Chondrocyte (in vitro differentiated cells): Measurements from ENCODE around the gene CDYL. TPM values are rescaled to one million over a fixed set of nuclear protein-coding genes. Genes with fewer than 3 reads are reported as not detected.
A peak's percentile ranks its signal among the peaks of the same experiment; 100 is the strongest.

Experiments used
- DNase-seq: peaks from one replicate; pipeline ENCODE4 v3.0.0; 2021; ENCODE audit warnings: mixed read lengths, low spot score
- H3K27ac Mint-ChIP-seq: one replicate; pipeline ENCODE4 v1.8.0; 2021; ENCODE audit warnings: mild to moderate bottlenecking, moderate library complexity, mixed read lengths; ENCODE audit not compliant: unreplicated experiment
- H3K27me3 Mint-ChIP-seq: 2 replicates; pipeline ENCODE4 v1.8.0; 2021; ENCODE audit warnings: low read depth, mixed read lengths
- H3K36me3 Mint-ChIP-seq: 2 replicates; pipeline ENCODE4 v1.8.0; 2021; ENCODE audit warnings: low read depth, mixed read lengths
- H3K4me1 Mint-ChIP-seq: 2 replicates; pipeline ENCODE4 v1.8.0; 2021; ENCODE audit warnings: low read depth, mild to moderate bottlenecking, mixed read lengths
- H3K4me3 Mint-ChIP-seq: one replicate; pipeline ENCODE4 v1.8.0; 2021; ENCODE audit warnings: mild to moderate bottlenecking, moderate library complexity, mixed read lengths; ENCODE audit not compliant: unreplicated experiment
- H3K9me3 Mint-ChIP-seq: 2 replicates; pipeline ENCODE4 v1.8.0; 2021; ENCODE audit warnings: low read depth, mixed read lengths
- total RNA-seq: library from RNA; stranded (reverse); gene quantifications from 3 replicates; pipeline ENCODE4 v1.2.1, GENCODE V29; 2021
- TF ChIP-seq, protein P1 (sequence below): fragments of 200-600 bp; sonication (generic); IDR thresholded peaks from 2 replicates; pipeline ENCODE4 v1.5.0; 2021; ENCODE audit warnings: antibody characterized with exemption, mild to moderate bottlenecking, moderate library complexity

Gene CDYL
- total RNA-seq, 1 donor from 2014 or later = 63.7 TPM

- Mint-ChIP-seq H3K4me3 (no peak overlapping the region), H3K36me3 (no peaks in the 10 kb centered on the region), H3K4me1 (peaks cover 71% of the 10 kb centered on the region), H3K27me3 (no peaks in the 10 kb centered on the region), H3K27ac (peak overlapping the region; percentile 34), H3K9me3 (no peaks in the 10 kb centered on the region)
- TF ChIP-seq, protein P1, sequence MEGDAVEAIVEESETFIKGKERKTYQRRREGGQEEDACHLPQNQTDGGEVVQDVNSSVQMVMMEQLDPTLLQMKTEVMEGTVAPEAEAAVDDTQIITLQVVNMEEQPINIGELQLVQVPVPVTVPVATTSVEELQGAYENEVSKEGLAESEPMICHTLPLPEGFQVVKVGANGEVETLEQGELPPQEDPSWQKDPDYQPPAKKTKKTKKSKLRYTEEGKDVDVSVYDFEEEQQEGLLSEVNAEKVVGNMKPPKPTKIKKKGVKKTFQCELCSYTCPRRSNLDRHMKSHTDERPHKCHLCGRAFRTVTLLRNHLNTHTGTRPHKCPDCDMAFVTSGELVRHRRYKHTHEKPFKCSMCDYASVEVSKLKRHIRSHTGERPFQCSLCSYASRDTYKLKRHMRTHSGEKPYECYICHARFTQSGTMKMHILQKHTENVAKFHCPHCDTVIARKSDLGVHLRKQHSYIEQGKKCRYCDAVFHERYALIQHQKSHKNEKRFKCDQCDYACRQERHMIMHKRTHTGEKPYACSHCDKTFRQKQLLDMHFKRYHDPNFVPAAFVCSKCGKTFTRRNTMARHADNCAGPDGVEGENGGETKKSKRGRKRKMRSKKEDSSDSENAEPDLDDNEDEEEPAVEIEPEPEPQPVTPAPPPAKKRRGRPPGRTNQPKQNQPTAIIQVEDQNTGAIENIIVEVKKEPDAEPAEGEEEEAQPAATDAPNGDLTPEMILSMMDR = no peak
- DNase-seq = no peak
Observed at GRCh38 chr6:4873928-4874327, 97.7 kb downstream of the CDYL start.

DNA sequence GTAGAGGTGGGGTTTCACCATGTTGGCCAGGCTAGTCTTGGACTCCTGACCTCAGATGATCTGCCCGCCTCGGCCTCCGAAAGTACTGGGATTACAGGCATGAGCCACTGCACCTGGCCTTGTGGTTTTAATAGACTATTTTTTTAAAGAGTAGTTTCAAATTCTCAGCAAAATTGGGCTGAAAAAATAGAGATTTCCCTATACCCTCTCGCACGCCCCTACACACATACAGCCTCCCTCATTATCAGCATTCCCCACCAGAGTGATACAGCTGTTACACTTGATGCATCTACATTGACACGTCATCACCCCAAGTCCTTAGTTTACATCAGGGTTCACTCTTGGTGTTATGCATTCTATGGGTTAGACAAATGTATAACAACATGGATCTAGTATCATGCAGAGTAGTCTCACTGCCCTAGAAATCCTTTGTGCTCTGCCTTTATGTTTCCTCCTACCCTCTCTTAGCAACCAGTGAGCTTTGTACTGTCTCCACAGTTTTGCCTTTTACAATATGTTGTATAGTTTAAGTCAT is 103.6 kb downstream of the CDYL start:
- Mint-ChIP-seq H3K4me3 (no peak overlapping the region), H3K36me3 (no peaks in the 10 kb centered on the region), H3K27me3 (no peaks in the 10 kb centered on the region), H3K27ac (no peak overlapping the region), H3K9me3 (no peaks in the 10 kb centered on the region), H3K4me1 (peaks cover 46% of the 10 kb centered on the region)
- no peak for DNase-seq
- TF ChIP-seq, protein P1 = no peak

- Mint-ChIP-seq H3K4me3 (no peak overlapping the region), H3K27me3 (no peaks in the 10 kb centered on the region), H3K36me3 (no peaks in the 10 kb centered on the region), H3K9me3 (no peaks in the 10 kb centered on the region), H3K4me1 (peaks cover 40% of the 10 kb centered on the region), H3K27ac (no peak overlapping the region)
- DNase-seq = no peak
- TF ChIP-seq, protein P1 = no peak
Observed at GRCh38 chr6:4880363-4880762, 104.2 kb downstream of the CDYL start.

DNA sequence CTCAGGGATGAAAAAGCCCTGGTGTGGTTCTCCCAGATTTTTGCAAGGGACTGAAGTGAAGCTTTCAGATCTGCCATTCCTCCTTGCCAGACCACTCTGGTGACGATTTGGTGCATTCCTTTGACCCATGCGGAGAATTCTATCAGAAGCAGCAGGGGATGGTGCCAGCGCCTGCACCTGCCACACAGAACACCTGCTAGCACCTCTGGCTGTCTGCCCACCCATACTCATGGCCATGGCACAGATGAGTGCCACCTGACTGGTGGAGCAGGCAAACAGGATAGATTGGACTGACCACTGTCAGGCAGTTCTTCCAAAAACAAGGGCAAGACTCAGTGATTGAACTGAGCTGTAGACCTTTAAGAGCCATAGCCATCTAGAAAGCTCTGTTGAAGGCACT is 107.1 kb downstream of the CDYL start:
- no peaks in the 10 kb centered on the region for H3K27me3 Mint-ChIP-seq
- no peaks in the 10 kb centered on the region for H3K36me3 Mint-ChIP-seq
- no peak overlapping the region for H3K4me3 Mint-ChIP-seq
- peaks cover 4% of the 10 kb centered on the region for H3K9me3 Mint-ChIP-seq
- no peak overlapping the region for H3K27ac Mint-ChIP-seq
- H3K4me1 Mint-ChIP-seq = peaks cover 16% of the 10 kb centered on the region
- DNase-seq = no peak
- TF ChIP-seq, protein P1 = no peak

GRCh38 chr6:4884646-4885340 is 108.6 kb downstream of the CDYL start:
- TF ChIP-seq, protein P1 = no peak
- Mint-ChIP-seq H3K36me3 (no peaks in the 10 kb centered on the region), H3K27ac (no peak overlapping the region), H3K27me3 (no peaks in the 10 kb centered on the region), H3K4me3 (no peak overlapping the region), H3K4me1 (peaks cover 18% of the 10 kb centered on the region), H3K9me3 (peaks cover 4% of the 10 kb centered on the region)
- DNase-seq = no peak
